Measurements from ENCODE around the gene PRRC2B.
"Not testable (repeated sequence)": the region's sequence is repeated elsewhere in the genome, so short reads cannot be mapped to it uniquely, and the experiment has no call there.

The PRRC2B gene

GRCh38 chr9:131393622-131394463 is at the start of gene PRRC2B:
Gene PRRC2B, plus strand, starts transcription at chr9:131394086. Its CDS starts 36,059 bp downstream, at chr9:131430145.
- no peaks in the 10 kb centered on the region for H3K9me3 Mint-ChIP-seq
- H3K4me3 Mint-ChIP-seq, result peak within 1 kb of the TSS; percentile 84
- peaks cover 41% of the 10 kb centered on the region for H3K36me3 Mint-ChIP-seq
- DNase-seq (ENCODE audit: low spot score in 2 of 2), result peak; percentile 87
- H3K27ac Mint-ChIP-seq, result peak within 1 kb of the TSS; percentile 92
- peak; percentile 67 for ATAC-seq
- H3K4me1 Mint-ChIP-seq, result peaks cover 46% of the 10 kb centered on the region

DNA sequence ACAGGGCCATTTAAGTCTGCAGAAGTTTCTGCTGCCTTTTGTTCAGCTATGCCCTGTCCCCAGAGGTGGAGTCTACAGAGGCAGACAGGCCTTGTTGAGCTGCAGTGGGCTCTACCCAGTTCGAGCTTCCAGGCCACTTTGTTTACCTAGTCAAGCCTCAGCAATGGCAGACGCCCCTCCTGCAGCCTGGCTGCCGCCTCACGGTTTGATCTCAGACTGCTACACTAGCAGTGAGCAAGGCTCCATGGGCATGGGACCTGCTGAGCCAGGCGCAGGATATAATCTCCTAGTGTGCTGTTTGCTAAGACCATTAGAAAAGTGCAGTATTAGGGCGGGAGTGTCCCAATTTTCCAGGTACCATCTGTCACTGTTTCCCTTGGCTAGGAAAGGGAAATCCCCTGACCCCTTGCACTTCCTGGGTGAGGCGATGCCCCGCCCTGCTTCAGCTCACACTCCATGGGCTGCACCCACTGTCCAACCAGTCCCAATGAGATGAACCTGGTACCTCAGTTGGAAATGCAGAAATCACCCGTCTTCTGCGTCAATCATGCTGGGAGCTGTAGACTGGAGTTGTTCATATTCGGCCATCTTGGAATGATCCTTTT is 48.9 kb upstream of the PRRC2B start:
- not testable (repeated sequence) for H3K36me3 Mint-ChIP-seq; DNase-seq (ENCODE audit: low spot score in 2 of 2)

DNA sequence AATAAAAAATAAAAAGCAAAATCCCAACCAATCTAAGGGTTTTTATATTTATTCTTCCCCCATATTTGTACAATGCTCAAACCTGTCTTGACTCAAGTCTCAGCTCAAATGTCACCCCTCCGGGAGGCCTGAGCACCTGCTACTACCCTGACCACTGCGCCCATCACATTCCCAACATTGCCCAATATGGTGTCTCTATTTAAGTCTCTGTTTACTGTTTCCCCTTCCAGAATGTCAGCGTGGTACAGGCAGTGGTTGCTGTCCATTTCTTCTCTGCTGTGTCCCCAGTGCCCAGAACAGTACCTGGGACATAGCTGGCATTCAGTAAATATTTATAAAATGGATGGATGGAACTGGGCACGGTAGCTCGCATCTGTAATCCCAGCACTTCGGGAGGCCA is 47.3 kb upstream of the PRRC2B start:
- Mint-ChIP-seq H3K4me3 (no peak overlapping the region), H3K36me3 (no peaks in the 10 kb centered on the region), H3K4me1 (peaks cover 10% of the 10 kb centered on the region), H3K9me3 (no peaks in the 10 kb centered on the region), H3K27ac (no peak overlapping the region)
- no peak for DNase-seq (ENCODE audit: low spot score in 2 of 2)
- ATAC-seq, result no peak

More for the DNA sequence above, 48.9 kb upstream of the PRRC2B start:
- not testable (repeated sequence) for ATAC-seq, H3K4me1 Mint-ChIP-seq, H3K9me3 Mint-ChIP-seq, H3K27ac Mint-ChIP-seq, H3K4me3 Mint-ChIP-seq

DNA sequence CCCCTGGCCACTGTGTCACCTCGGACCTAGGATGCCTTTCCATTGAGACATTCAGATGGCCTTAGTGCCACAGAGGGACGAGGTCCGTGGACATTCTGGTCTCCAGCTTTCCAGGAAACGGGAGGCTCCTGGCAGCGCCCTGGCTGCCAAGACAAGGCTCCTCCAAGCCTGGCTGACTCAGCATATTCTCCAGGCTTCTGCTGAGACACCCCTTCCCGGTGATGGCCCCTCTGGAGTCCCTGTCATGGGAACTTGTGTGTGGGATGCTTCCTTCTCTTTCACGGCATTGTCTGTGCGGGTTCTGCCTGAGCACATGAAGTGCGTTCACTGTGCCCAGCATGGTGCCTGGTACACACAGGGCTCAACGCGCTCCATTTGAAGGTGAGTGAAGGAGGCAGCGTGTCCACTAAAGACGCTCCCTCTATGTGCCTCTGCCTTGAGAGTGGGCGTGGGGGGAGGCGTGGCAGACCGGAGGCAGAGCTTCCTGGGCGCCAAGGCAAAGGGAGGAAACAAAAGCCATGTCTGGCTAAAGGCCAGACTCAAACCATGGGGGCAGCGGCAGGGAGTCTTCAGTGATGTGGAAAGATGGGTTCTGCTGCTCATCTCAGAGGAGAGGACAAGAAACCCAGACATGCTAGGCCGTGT is 46.4 kb upstream of the PRRC2B start:
- Mint-ChIP-seq H3K4me3 (no peak overlapping the region), H3K36me3 (no peaks in the 10 kb centered on the region), H3K9me3 (no peaks in the 10 kb centered on the region), H3K27ac (no peak overlapping the region), H3K4me1 (peaks cover 10% of the 10 kb centered on the region)
- ATAC-seq, result no peak
- no peak for DNase-seq (ENCODE audit: low spot score in 2 of 2)

GRCh38 chr9:131348631-131349521 is 45.0 kb upstream of the PRRC2B start:
- Mint-ChIP-seq H3K36me3 (no peaks in the 10 kb centered on the region), H3K9me3 (no peaks in the 10 kb centered on the region), H3K4me3 (no peak overlapping the region), H3K4me1 (peaks cover 10% of the 10 kb centered on the region), H3K27ac (no peak overlapping the region)
- ATAC-seq, result no peak
- no peak for DNase-seq (ENCODE audit: low spot score in 2 of 2)

- Mint-ChIP-seq H3K4me1 (peaks cover 10% of the 10 kb centered on the region), H3K36me3 (no peaks in the 10 kb centered on the region), H3K9me3 (no peaks in the 10 kb centered on the region), H3K4me3 (peak overlapping the region; percentile 14), H3K27ac (no peak overlapping the region)
- DNase-seq (ENCODE audit: low spot score in 2 of 2) (no peak), ATAC-seq (no peak)
Observed at GRCh38 chr9:131349522-131349880, 44.4 kb upstream of the PRRC2B start.

GRCh38 chr9:131349881-131350563 is 43.9 kb upstream of the PRRC2B start:
- Mint-ChIP-seq H3K9me3 (no peaks in the 10 kb centered on the region), H3K4me1 (peaks cover 10% of the 10 kb centered on the region), H3K27ac (no peak overlapping the region), H3K4me3 (peak overlapping the region; percentile 14), H3K36me3 (no peaks in the 10 kb centered on the region)
- ATAC-seq, result peak; percentile 96
- peak; percentile 83 to 92 for DNase-seq (ENCODE audit: low spot score in 2 of 2)

DNA sequence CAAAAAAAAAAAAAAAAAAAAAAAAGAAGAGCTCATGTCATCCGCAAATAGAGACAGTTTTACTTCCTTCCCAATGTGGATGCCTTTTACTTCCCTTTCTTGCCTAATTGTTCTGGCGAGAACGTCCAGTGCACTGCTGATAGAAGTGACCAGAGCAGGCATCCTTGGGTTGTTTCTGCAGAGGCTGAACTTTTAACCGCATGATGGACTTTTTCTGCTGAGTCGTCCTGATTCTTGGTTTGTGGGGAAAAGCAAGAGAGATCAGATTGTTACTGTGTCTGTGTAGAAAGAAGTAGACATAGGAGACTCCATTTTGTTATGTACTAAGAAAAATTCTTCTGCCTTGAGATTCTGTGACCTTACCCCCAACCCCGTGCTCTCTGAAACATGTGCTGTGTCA is 37.4 kb upstream of the PRRC2B start:
- peaks cover 14% of the 10 kb centered on the region for H3K4me1 Mint-ChIP-seq
- H3K4me3 Mint-ChIP-seq; DNase-seq (ENCODE audit: low spot score in 2 of 2); ATAC-seq; H3K9me3 Mint-ChIP-seq; H3K36me3 Mint-ChIP-seq; H3K27ac Mint-ChIP-seq: not testable (repeated sequence)

DNA sequence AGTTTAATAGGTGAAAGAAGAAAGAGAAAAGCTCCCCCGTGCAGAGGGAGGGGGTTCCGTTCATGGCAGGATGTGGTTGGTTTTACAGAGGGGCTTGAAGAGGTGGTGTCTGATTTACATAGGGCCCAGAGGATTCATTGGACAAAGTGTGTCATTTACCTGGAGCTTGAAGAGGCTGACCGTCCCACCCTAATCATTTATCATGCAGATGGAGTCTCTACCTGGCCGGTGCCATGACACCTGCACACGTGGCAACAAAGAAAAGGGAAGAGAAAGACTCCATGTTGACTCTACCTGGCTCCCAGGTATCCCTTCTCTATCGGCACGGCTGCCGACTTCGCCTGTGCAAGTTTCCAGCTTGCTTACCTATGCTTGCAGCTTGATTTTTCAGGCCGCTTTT is 35.3 kb upstream of the PRRC2B start:
- Mint-ChIP-seq H3K36me3 (no peaks in the 10 kb centered on the region), H3K4me3 (no peak overlapping the region), H3K27ac (peak overlapping the region; percentile 42), H3K9me3 (no peaks in the 10 kb centered on the region), H3K4me1 (peaks cover 14% of the 10 kb centered on the region)
- no peak for ATAC-seq
- DNase-seq (ENCODE audit: low spot score in 2 of 2), result no peak

- no peak overlapping the region for H3K27ac Mint-ChIP-seq
- no peak overlapping the region for H3K4me3 Mint-ChIP-seq
Observed at GRCh38 chr9:131361202-131361833, 32.6 kb upstream of the PRRC2B start.

DNA sequence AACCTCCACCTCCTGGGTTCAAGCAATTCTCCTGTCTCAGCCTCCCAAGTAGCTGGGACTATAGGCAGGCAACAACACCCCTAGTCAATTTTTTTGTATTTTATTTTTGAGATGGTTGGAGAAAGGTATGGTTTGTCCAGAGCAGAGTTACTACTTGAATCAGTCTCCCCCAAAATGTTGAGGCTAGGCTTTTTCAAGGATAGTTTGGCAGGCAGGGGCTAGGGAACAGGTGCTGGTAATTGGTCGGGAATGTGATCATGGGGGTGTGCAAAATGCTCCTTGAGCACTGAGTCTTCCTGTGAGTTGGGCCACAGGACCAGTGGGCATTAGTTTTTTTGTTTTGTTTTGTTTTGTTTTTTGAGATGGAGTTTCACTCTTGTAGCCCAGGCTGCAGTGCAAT is 28.3 kb upstream of the PRRC2B start:
- ATAC-seq (no peak), DNase-seq (ENCODE audit: low spot score in 2 of 2) (no peak)
- H3K27ac Mint-ChIP-seq, result no peak overlapping the region
- no peak overlapping the region for H3K4me3 Mint-ChIP-seq
- no peaks in the 10 kb centered on the region for H3K9me3 Mint-ChIP-seq
- no peaks in the 10 kb centered on the region for H3K36me3 Mint-ChIP-seq
- no peaks in the 10 kb centered on the region for H3K4me1 Mint-ChIP-seq

More at GRCh38 chr9:131361202-131361833, 32.6 kb upstream of the PRRC2B start:
- H3K9me3 Mint-ChIP-seq, result no peaks in the 10 kb centered on the region
- no peak for ATAC-seq
- no peaks in the 10 kb centered on the region for H3K36me3 Mint-ChIP-seq
- no peak for DNase-seq (ENCODE audit: low spot score in 2 of 2)
- H3K4me1 Mint-ChIP-seq, result peaks cover 14% of the 10 kb centered on the region

DNA sequence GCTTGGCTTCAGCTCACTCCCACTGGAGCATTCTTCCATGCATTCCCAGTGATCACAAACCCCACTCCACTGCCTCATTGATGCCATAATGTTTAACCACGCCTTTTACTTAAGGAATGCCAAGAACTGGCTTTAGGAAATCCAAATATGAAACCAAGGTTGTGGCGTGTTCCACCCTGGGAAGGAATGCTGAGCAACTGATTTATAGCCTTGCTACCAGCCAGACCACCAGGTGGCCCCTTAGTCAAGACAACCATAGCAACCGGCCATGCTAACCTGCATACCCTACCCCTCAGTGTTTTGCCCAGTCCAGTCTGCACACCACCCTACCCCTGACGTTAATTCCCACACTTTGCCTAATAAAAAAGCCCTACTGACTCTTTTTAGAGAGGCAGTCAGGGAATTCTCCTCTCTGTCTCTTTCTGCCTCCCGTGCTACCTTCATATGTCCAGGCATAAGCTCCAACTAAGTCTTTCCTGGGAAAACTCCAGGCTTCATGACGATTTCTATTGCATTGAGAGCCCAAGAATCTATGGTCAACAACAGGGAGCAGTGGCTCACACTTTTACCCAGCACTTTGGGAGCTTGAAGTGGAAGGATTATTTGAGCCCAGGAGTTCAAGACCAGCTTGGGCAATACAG is 27.0 kb upstream of the PRRC2B start:
- H3K27ac Mint-ChIP-seq, result no peak overlapping the region
- DNase-seq (ENCODE audit: low spot score in 2 of 2), result no peak

DNA sequence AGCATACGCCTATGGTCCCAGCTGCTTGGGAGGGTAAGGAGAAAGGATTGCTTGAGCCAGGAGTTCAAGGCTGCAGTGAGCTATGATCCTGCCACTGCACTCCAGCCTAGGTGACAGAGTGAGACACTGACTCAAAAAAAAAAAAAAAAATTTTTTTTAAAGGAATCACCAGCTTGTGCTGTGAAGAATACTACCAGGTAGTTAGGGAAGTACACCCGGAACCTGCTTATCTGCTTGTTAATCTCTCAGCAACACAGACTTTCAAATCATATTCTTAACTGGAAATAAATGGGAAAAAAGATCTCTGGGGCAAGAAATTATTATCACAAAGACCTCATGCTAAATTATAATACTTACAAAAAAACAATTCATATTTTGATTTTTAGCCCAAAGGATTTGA is 26.4 kb upstream of the PRRC2B start:
- no peaks in the 10 kb centered on the region for H3K36me3 Mint-ChIP-seq
- H3K27ac Mint-ChIP-seq, result no peak overlapping the region
- H3K4me1 Mint-ChIP-seq, result peaks cover 5% of the 10 kb centered on the region
- ATAC-seq (no peak), DNase-seq (ENCODE audit: low spot score in 2 of 2) (no peak)
- H3K9me3 Mint-ChIP-seq, result no peaks in the 10 kb centered on the region
- H3K4me3 Mint-ChIP-seq, result no peak overlapping the region

More for the DNA sequence above, 27.0 kb upstream of the PRRC2B start:
- Mint-ChIP-seq H3K4me1 (no peaks in the 10 kb centered on the region), H3K9me3 (no peaks in the 10 kb centered on the region), H3K4me3 (no peak overlapping the region), H3K36me3 (no peaks in the 10 kb centered on the region)
- ATAC-seq, result peak; percentile 45

DNA sequence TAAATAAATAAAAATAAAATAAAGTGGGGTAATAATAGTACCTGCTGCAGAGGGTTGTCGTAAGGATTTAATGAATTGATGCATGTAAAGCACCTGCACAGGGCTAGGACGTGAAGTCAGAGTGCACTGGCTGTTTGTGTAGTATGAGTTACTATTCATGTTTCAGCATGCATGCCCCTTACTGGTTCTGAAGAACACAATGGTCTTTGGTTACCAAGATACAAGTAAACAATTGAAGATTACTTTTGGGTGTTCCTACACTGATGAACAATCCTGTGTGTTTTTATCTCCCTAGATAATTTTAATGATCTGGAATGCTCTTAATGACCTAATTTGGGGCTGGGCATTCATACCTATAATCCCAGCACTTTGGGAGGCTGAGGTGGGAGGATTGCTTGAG is 23.2 kb upstream of the PRRC2B start:
- H3K36me3 Mint-ChIP-seq, result no peaks in the 10 kb centered on the region
- DNase-seq (ENCODE audit: low spot score in 2 of 2), result no peak
- no peak overlapping the region for H3K4me3 Mint-ChIP-seq
- no peak overlapping the region for H3K27ac Mint-ChIP-seq
- H3K9me3 Mint-ChIP-seq, result no peaks in the 10 kb centered on the region
- no peak for ATAC-seq
- peaks cover 15% of the 10 kb centered on the region for H3K4me1 Mint-ChIP-seq
